Tibial artery (tissue), 4 donors: ENCODE measurements around the gene TWF2.

ENCODE experiments used
- DNase-seq, 2 donors: peaks; one replicate each; pipeline ENCODE4 v3.0.0-alpha.2; 2019
- H3K27ac ChIP-seq, 2 donors: fragments of 200-600 bp; sonication (generic) in 1 of 2; 1 replicate in 1 of 2; 2 replicates in 1 of 2; pipeline ENCODE4 v1.5.1; 2018 to 2019; ENCODE audit warnings: mild to moderate bottlenecking in 1 of 2
- H3K27me3 ChIP-seq, 2 donors: fragments of 200-600 bp; sonication (generic) in 1 of 2; one replicate each; pipeline versions ENCODE4 v1.5.1 to v1.6.0; 2016 to 2019
- H3K36me3 ChIP-seq, 3 donors: fragments of 200-600 bp; sonication (generic) in 2 of 3; one replicate each; pipeline ENCODE4 v1.5.1; 2016 to 2019; ENCODE audit warnings: mild to moderate bottlenecking in 2 of 3
- H3K4me1 ChIP-seq, 4 donors: fragments of 200-600 bp; sonication (generic) in 2 of 4; 1 replicate in 3 of 4; 2 replicates in 1 of 4; pipeline ENCODE4 v1.5.1; 2016 to 2019
- H3K4me3 ChIP-seq, 2 donors: fragments of 200-600 bp; sonication (generic) in 1 of 2; 1 replicate in 1 of 2; 2 replicates in 1 of 2; pipeline ENCODE4 v1.5.1; 2018 to 2019; ENCODE audit warnings: mild to moderate bottlenecking in 2 of 2
- H3K9me3 ChIP-seq, 3 donors: fragments of 200-600 bp; sonication (generic) in 1 of 3; one replicate each; pipeline ENCODE4 v1.5.1; 2016 to 2019
- intact Hi-C: fragments of 100-400 bp; cut with DNase I; formaldehyde crosslinking; loops from one replicate; pipeline ENCODE4 v1.15.0; 2023; ENCODE audit warnings: low total_unique reads
- TF ChIP-seq, protein P1 (sequence below), 2 experiments: fragments of 200-600 bp in 1 of 2; fragments of 450-650 bp in 1 of 2; IDR thresholded peaks; one replicate each; pipeline ENCODE4 v1.5.1; 2017 to 2019; ENCODE audit warnings: antibody characterized with exemption in 2 of 2, mild to moderate bottlenecking in 1 of 2, moderate library complexity in 1 of 2

TWF2 gene

DNA sequence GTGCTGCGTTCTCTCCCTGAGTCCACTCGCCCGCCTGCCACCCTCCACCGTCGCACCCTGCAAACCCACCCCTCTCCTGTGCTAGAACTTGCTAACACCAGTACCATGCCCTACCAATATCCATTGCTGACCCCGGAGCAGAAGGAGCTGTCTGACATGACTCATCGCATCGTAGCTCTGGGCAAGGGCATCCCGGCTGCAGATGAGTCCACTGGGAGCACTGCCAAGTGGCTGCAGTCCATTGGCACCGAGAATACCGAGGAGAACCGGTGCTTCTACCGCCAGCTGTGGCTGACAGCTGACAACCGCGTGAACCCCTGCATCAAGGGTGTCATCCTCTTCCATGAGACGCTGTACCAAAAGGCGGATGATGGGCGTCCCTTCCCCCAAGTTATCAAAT lies 45.9 kb downstream of the TWF2 start:
- Histone ChIP-seq H3K27ac (no peak overlapping the region), H3K27me3 (no peaks in the 10 kb centered on the region), H3K4me3 (no peak overlapping the region), H3K4me1 (peaks cover 4 to 36% (median 21%) of the 10 kb centered on the region in 4 donors), H3K9me3 (no peaks in the 10 kb centered on the region), H3K36me3 (no peaks in the 10 kb centered on the region)
- intact Hi-C loops = no loop called here
- TF ChIP-seq, protein P1, sequence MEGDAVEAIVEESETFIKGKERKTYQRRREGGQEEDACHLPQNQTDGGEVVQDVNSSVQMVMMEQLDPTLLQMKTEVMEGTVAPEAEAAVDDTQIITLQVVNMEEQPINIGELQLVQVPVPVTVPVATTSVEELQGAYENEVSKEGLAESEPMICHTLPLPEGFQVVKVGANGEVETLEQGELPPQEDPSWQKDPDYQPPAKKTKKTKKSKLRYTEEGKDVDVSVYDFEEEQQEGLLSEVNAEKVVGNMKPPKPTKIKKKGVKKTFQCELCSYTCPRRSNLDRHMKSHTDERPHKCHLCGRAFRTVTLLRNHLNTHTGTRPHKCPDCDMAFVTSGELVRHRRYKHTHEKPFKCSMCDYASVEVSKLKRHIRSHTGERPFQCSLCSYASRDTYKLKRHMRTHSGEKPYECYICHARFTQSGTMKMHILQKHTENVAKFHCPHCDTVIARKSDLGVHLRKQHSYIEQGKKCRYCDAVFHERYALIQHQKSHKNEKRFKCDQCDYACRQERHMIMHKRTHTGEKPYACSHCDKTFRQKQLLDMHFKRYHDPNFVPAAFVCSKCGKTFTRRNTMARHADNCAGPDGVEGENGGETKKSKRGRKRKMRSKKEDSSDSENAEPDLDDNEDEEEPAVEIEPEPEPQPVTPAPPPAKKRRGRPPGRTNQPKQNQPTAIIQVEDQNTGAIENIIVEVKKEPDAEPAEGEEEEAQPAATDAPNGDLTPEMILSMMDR (IDR thresholded peaks at IDR 0.05) = no peak
- no peak for DNase-seq

DNA sequence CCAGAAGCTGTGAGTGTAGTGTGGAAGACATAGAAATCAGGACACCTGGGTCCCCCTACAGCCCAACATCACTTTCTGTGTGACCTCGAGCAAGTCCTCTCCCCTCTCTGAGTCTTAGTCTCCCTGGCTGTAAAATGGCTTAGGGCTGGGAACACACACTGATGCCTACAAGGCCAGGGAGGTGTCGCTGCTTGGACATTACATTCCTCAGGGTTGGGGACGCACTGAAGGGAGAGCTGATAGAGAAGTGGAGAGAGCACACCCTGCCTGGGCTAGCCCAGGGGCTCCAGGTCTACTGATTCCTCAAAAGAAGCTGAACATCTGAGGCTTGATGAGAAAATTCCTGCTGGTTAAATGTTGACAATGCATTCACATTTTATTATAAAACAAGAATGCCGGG lies 47.3 kb downstream of the TWF2 start:
- peaks cover 0 to 24% (median 13%) of the 10 kb centered on the region in 4 donors for H3K4me1 ChIP-seq
- H3K4me3 ChIP-seq = no peak overlapping the region
- intact Hi-C loops = no loop called here
- no peaks in the 10 kb centered on the region for H3K36me3 ChIP-seq
- DNase-seq = no peak
- no peak overlapping the region for H3K27ac ChIP-seq
- no peaks in the 10 kb centered on the region for H3K9me3 ChIP-seq
- no peaks in the 10 kb centered on the region for H3K27me3 ChIP-seq
- TF ChIP-seq, protein P1 (IDR thresholded peaks at IDR 0.05) = no peak

DNA sequence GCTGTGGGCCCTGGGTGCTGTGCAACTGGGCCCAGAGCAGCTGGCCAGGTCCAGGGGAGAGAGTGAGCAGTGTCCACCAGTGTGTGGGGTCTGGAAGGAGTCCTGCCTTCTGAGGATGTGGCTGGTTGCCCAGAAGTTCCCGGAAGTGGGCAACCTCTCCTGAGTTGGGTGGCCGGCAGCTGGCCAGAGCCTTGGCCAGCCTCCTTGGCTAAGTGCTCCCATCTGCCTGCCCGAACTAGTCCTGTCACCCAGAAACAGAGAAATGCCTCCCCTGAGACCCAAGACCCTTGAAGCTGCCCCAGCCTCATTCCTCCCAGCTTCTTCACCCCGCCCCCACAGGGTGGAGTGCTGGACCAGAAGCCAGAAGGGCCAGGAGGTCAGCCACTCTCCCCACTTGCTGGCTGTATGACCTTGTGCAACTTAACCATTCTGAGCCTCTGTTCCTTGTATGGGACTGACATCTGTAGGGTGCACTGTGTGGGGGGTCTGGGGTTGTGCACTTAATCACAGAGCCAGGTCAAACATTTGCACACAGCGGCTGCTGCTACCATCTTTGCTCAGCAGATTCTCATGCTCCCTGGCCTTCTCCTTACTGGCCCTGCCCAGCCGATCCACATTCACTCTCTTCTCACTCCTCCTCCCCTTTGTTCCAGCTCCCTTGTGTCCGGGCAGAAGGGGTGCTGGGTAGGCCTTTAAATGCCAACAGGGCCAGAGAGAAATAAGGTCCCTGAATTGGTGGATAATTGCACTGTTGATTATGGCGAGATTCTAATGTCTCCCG lies 48.5 kb downstream of the TWF2 start:
- H3K4me3 ChIP-seq = no peak overlapping the region
- intact Hi-C loops = no loop called here
- TF ChIP-seq, protein P1 (IDR thresholded peaks at IDR 0.05) = no peak
- no peaks in the 10 kb centered on the region for H3K9me3 ChIP-seq
- peaks cover 0 to 21% (median 13%) of the 10 kb centered on the region in 4 donors for H3K4me1 ChIP-seq
- peak in 1 of 2 donors; percentile 76 for DNase-seq
- peak overlapping the region; percentile 36 to 43 for H3K27ac ChIP-seq
- no peaks in the 10 kb centered on the region for H3K36me3 ChIP-seq
- H3K27me3 ChIP-seq = no peaks in the 10 kb centered on the region

DNA sequence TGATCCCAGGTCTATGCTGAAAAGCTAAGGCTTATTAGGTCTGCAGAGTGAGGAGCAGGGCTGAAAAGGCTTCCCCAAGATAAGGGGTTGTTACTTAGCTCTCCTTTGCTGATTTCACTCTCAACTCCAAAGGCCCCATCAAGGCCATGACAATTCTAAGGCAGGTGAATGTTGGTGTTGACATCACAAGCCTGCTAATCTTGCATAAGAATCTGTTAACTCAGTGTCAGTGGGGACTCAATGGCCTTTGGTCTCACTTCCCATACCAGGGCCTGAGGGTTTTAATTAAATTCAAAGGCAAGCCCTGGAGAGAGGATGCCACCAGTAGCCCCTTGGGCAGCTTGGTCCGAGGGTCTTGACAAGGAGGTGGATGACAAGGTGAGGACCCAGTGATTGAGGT lies 50.4 kb downstream of the TWF2 start:
- DNase-seq = no peak
- TF ChIP-seq, protein P1 (IDR thresholded peaks at IDR 0.05) = no peak
- intact Hi-C loops = no loop called here
- Histone ChIP-seq H3K27ac (no peak overlapping the region), H3K4me3 (no peak overlapping the region), H3K36me3 (no peaks in the 10 kb centered on the region), H3K4me1 (peaks cover 0 to 21% (median 13%) of the 10 kb centered on the region in 4 donors), H3K27me3 (no peaks in the 10 kb centered on the region), H3K9me3 (no peaks in the 10 kb centered on the region)

DNA sequence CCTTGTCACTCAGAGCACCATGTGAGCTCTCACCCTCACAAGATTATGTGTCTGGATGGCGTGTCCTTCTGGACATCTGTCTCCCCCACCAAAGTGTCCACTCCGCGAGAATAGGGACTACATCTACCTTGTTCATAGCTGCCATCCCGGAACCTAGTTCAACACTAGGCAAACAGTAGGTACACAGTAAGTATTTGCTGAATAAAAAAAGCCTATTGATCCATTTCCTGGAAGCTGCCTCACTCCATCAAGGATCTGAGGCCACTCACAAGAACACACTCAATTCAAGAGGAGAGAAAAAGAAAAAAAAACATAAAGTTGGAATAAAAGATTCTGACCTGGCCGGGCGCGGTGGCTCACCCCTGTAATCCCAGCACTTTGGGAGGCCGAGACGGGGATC lies 52.2 kb downstream of the TWF2 start:
- Histone ChIP-seq H3K27ac (no peak overlapping the region), H3K27me3 (no peaks in the 10 kb centered on the region), H3K36me3 (no peaks in the 10 kb centered on the region), H3K4me3 (no peak overlapping the region), H3K9me3 (no peaks in the 10 kb centered on the region), H3K4me1 (peaks cover 0 to 14% (median 13%) of the 10 kb centered on the region in 4 donors)
- TF ChIP-seq, protein P1 (IDR thresholded peaks at IDR 0.05) = no peak
- intact Hi-C loops = no loop called here
- DNase-seq = no peak
